DND-41 (cell line): ENCODE results near the gene KLHL12.

Source experiments
- ATAC-seq: fragments of 200-7000 bp; cut with Tn5 transposase; 3 replicates; pipeline ENCODE4 v1.9.1; 2021; ENCODE audit warnings: low read depth; ENCODE audit not compliant: insufficient read depth
- DNase-seq: peaks from one replicate; pipeline ENCODE4 v3.0.0-alpha.2; 2020
- H2AFZ ChIP-seq: 2 replicates; pipeline ENCODE4 v1.6.0; 2012; ENCODE audit warnings: low read depth, low read length
- H3K27ac ChIP-seq: 2 replicates; pipeline ENCODE4 v1.5.1; 2012; ENCODE audit warnings: low read length, inconsistent platforms
- H3K27me3 ChIP-seq: fragments of 200-600 bp; sonication (generic); 2 replicates; pipeline ENCODE4 v1.6.0; 2012; ENCODE audit warnings: low read length, mild to moderate bottlenecking, inconsistent platforms; ENCODE audit not compliant: insufficient read depth, poor library complexity
- H3K36me3 ChIP-seq: 2 replicates; pipeline ENCODE4 v1.5.1; 2012; ENCODE audit warnings: low read length, inconsistent platforms; ENCODE audit not compliant: insufficient read depth
- H3K4me1 ChIP-seq: 2 replicates; pipeline ENCODE4 v1.5.1; 2012; ENCODE audit warnings: mild to moderate bottlenecking, low read length; ENCODE audit not compliant: insufficient read depth
- H3K4me2 ChIP-seq: 2 replicates; pipeline ENCODE4 v1.6.0; 2012; ENCODE audit warnings: mild to moderate bottlenecking, moderate library complexity, low read length, inconsistent platforms; ENCODE audit not compliant: insufficient read depth
- H3K4me3 ChIP-seq, 2 experiments: fragments of 200-600 bp in 1 of 2; shearing (Covaris generic) in 1 of 2; 2 replicates each; pipeline ENCODE4 v1.5.1; 2012 to 2016; ENCODE audit warnings: inconsistent platforms in 2 of 2, low read length in 2 of 2, mild to moderate bottlenecking in 2 of 2, low read depth in 1 of 2, moderate library complexity in 1 of 2
- H3K79me2 ChIP-seq: 2 replicates; pipeline ENCODE4 v1.6.0; 2012; ENCODE audit warnings: low read length, inconsistent platforms; ENCODE audit not compliant: insufficient read depth
- H3K9ac ChIP-seq: 2 replicates; pipeline ENCODE4 v1.6.0; 2012; ENCODE audit warnings: low read depth, mild to moderate bottlenecking, inconsistent platforms, low read length, moderate library complexity
- H3K9me3 ChIP-seq: 2 replicates; pipeline ENCODE4 v1.5.1; 2012; ENCODE audit warnings: low read length, moderate library complexity, mild to moderate bottlenecking, inconsistent platforms; ENCODE audit not compliant: insufficient read depth, severe bottlenecking
- H4K20me1 ChIP-seq: 2 replicates; pipeline ENCODE4 v1.6.0; 2012; ENCODE audit warnings: low read length; ENCODE audit not compliant: insufficient read depth
- CTCF ChIP-seq: IDR thresholded peaks from 2 replicates; pipeline ENCODE4 v1.5.1; 2012; ENCODE audit warnings: borderline replicate concordance, low read length, moderate library complexity, mild to moderate bottlenecking; ENCODE audit not compliant: poor library complexity, severe bottlenecking; ENCODE audit errors: extremely low read depth
- EZH2 ChIP-seq: IDR thresholded peaks from 3 replicates; pipeline ENCODE4 v1.6.1; 2012; ENCODE audit warnings: borderline replicate concordance, low read depth, mild to moderate bottlenecking, moderate library complexity, low read length, inconsistent platforms; ENCODE audit not compliant: severe bottlenecking

The KLHL12 gene

GRCh38 chr1:202858331-202858730, 68.7 kb downstream of the KLHL12 start:
- no peak overlapping the region for H2AFZ ChIP-seq
- H3K9me3 ChIP-seq, result no peaks in the 10 kb centered on the region
- H3K4me2 ChIP-seq, result no peak overlapping the region
- H3K27me3 ChIP-seq, result peaks cover 15% of the 10 kb centered on the region
- no peaks in the 10 kb centered on the region for H3K36me3 ChIP-seq
- H3K27ac ChIP-seq, result no peak overlapping the region
- DNase-seq, result no peak
- H3K4me3 ChIP-seq, result no peak overlapping the region
- H3K79me2 ChIP-seq, result no peaks in the 10 kb centered on the region
- H4K20me1 ChIP-seq, result no peaks in the 10 kb centered on the region
- no peaks in the 10 kb centered on the region for H3K4me1 ChIP-seq
- ATAC-seq, result no peak
- TF ChIP-seq EZH2 (no peak), CTCF (no peak)
- H3K9ac ChIP-seq, result no peak overlapping the region

GRCh38 chr1:202857136-202857610, 69.9 kb downstream of the KLHL12 start:
- no peak for DNase-seq
- no peak overlapping the region for H3K9ac ChIP-seq

GRCh38 chr1:202856014-202856413, 71.0 kb downstream of the KLHL12 start:
- no peak overlapping the region for H3K4me3 ChIP-seq
- no peaks in the 10 kb centered on the region for H3K9me3 ChIP-seq
- DNase-seq (no peak), ATAC-seq (no peak)
- H3K27me3 ChIP-seq, result no peaks in the 10 kb centered on the region
- H3K4me1 ChIP-seq, result no peaks in the 10 kb centered on the region
- H4K20me1 ChIP-seq, result no peaks in the 10 kb centered on the region
- no peak overlapping the region for H2AFZ ChIP-seq
- H3K79me2 ChIP-seq, result no peaks in the 10 kb centered on the region
- H3K36me3 ChIP-seq, result no peaks in the 10 kb centered on the region
- TF ChIP-seq EZH2, result no peak
- no peak overlapping the region for H3K27ac ChIP-seq
- no peak overlapping the region for H3K9ac ChIP-seq
- no peak overlapping the region for H3K4me2 ChIP-seq

More at GRCh38 chr1:202857136-202857610, 69.9 kb downstream of the KLHL12 start:
- no peak overlapping the region for H3K27ac ChIP-seq
- H4K20me1 ChIP-seq, result no peaks in the 10 kb centered on the region
- TF ChIP-seq CTCF, result no peak
- TF ChIP-seq EZH2, result no peak
- no peaks in the 10 kb centered on the region for H3K9me3 ChIP-seq
- H2AFZ ChIP-seq, result no peak overlapping the region
- no peak overlapping the region for H3K4me3 ChIP-seq
- H3K27me3 ChIP-seq, result peaks cover 7% of the 10 kb centered on the region
- no peaks in the 10 kb centered on the region for H3K79me2 ChIP-seq
- H3K4me1 ChIP-seq, result no peaks in the 10 kb centered on the region
- no peaks in the 10 kb centered on the region for H3K36me3 ChIP-seq
- H3K4me2 ChIP-seq, result no peak overlapping the region
- no peak for ATAC-seq

GRCh38 chr1:202854787-202855186, 72.2 kb downstream of the KLHL12 start:
- H3K9me3 ChIP-seq, result no peaks in the 10 kb centered on the region
- ATAC-seq (no peak), DNase-seq (no peak)
- no peak for TF ChIP-seq EZH2
- TF ChIP-seq CTCF, result no peak
- H3K36me3 ChIP-seq, result no peaks in the 10 kb centered on the region
- no peaks in the 10 kb centered on the region for H3K27me3 ChIP-seq
- H3K4me1 ChIP-seq, result no peaks in the 10 kb centered on the region
- H2AFZ ChIP-seq, result no peak overlapping the region
- no peak overlapping the region for H3K4me2 ChIP-seq
- no peak overlapping the region for H3K4me3 ChIP-seq
- no peak overlapping the region for H3K27ac ChIP-seq
- H3K79me2 ChIP-seq, result no peaks in the 10 kb centered on the region
- no peaks in the 10 kb centered on the region for H4K20me1 ChIP-seq
- H3K9ac ChIP-seq, result no peak overlapping the region
